ENCODE data around the gene EIF2D.
A peak's percentile ranks its signal among the peaks of the same experiment; 100 is the strongest.
"Not testable (repeated sequence)": the region's sequence is repeated elsewhere in the genome, so short reads cannot be mapped to it uniquely, and the experiment has no call there.

The EIF2D gene

GRCh38 chr1:206651014-206651413 lies 38.7 kb upstream of the EIF2D start:
- Histone ChIP-seq H3K4me3 (no peak overlapping the region), H3K9me3 (no peaks in the 10 kb centered on the region), H3K27me3 (ENCODE audit: low read depth) (no peaks in the 10 kb centered on the region), H3K36me3 (replicated peaks) (peaks cover 10% of the 10 kb centered on the region; the same call in 1 of the 2 replicates), H3K4me1 (no peaks in the 10 kb centered on the region)
- no peak for DNase-seq (ENCODE audit: low spot score in 2 of 2)
- in situ Hi-C loops (cut with MboI; ENCODE audit: low sequenced_read_pairs): no loop called here

- no peaks in the 10 kb centered on the region for H3K9me3 ChIP-seq
- no peak overlapping the region for H3K4me3 ChIP-seq
- H3K36me3 ChIP-seq (replicated peaks): peaks cover 10% of the 10 kb centered on the region; the same call in 1 of the 2 replicates
- H3K4me1 ChIP-seq: no peaks in the 10 kb centered on the region
- in situ Hi-C loops (cut with MboI; ENCODE audit: low sequenced_read_pairs): no loop called here
- H3K27me3 ChIP-seq (ENCODE audit: low read depth): no peaks in the 10 kb centered on the region
- no peak for DNase-seq (ENCODE audit: low spot score in 2 of 2)
Observed at GRCh38 chr1:206649261-206649921, 37.1 kb upstream of the EIF2D start.

GRCh38 chr1:206647224-206647623 lies 35.0 kb upstream of the EIF2D start:
- in situ Hi-C loops (cut with MboI; ENCODE audit: low sequenced_read_pairs): no loop called here
- Histone ChIP-seq H3K4me1 (no peaks in the 10 kb centered on the region), H3K27me3 (ENCODE audit: low read depth) (no peaks in the 10 kb centered on the region), H3K36me3 (replicated peaks) (peaks cover 10% of the 10 kb centered on the region; the same call in 1 of the 2 replicates), H3K9me3 (no peaks in the 10 kb centered on the region), H3K4me3 (no peak overlapping the region)
- no peak for DNase-seq (ENCODE audit: low spot score in 2 of 2)

GRCh38 chr1:206646504-206646903 lies 34.2 kb upstream of the EIF2D start:
- no peak for DNase-seq (ENCODE audit: low spot score in 2 of 2)
- no peak overlapping the region for H3K4me3 ChIP-seq
- peaks cover 10% of the 10 kb centered on the region; the same call in 1 of the 2 replicates for H3K36me3 ChIP-seq (replicated peaks)
- H3K4me1 ChIP-seq: no peaks in the 10 kb centered on the region
- in situ Hi-C loops (cut with MboI; ENCODE audit: low sequenced_read_pairs): no loop called here
- H3K27me3 ChIP-seq (ENCODE audit: low read depth): no peaks in the 10 kb centered on the region
- H3K9me3 ChIP-seq: no peaks in the 10 kb centered on the region

- no peak for DNase-seq (ENCODE audit: low spot score in 2 of 2)
- Histone ChIP-seq H3K4me1 (no peaks in the 10 kb centered on the region), H3K4me3 (no peak overlapping the region), H3K9me3 (no peaks in the 10 kb centered on the region), H3K36me3 (replicated peaks) (peaks cover 6% of the 10 kb centered on the region; the same call in 1 of the 2 replicates), H3K27me3 (ENCODE audit: low read depth) (no peaks in the 10 kb centered on the region)
- in situ Hi-C loops (cut with MboI; ENCODE audit: low sequenced_read_pairs): no loop called here
Observed at GRCh38 chr1:206643118-206643698, 30.9 kb upstream of the EIF2D start.

GRCh38 chr1:206642074-206642473 lies 29.8 kb upstream of the EIF2D start:
- H3K27me3 ChIP-seq (ENCODE audit: low read depth); DNase-seq (ENCODE audit: low spot score in 2 of 2); H3K36me3 ChIP-seq (replicated peaks); in situ Hi-C loops (cut with MboI; ENCODE audit: low sequenced_read_pairs); H3K4me3 ChIP-seq; H3K4me1 ChIP-seq; H3K9me3 ChIP-seq: not testable (repeated sequence)

- no peaks in the 10 kb centered on the region for H3K27me3 ChIP-seq (ENCODE audit: low read depth)
- H3K36me3 ChIP-seq (replicated peaks): no peaks in the 10 kb centered on the region; the same call in 1 of the 2 replicates
- H3K9me3 ChIP-seq: no peaks in the 10 kb centered on the region
- in situ Hi-C loops (cut with MboI; ENCODE audit: low sequenced_read_pairs): no loop called here
- H3K4me3 ChIP-seq: no peak overlapping the region
- DNase-seq (ENCODE audit: low spot score in 2 of 2): no peak
- peaks cover 17% of the 10 kb centered on the region for H3K4me1 ChIP-seq
Observed at GRCh38 chr1:206637605-206638004, 25.3 kb upstream of the EIF2D start.

- H3K9me3 ChIP-seq: no peaks in the 10 kb centered on the region
- no peak overlapping the region for H3K4me3 ChIP-seq
- no peaks in the 10 kb centered on the region for H3K27me3 ChIP-seq (ENCODE audit: low read depth)
- DNase-seq (ENCODE audit: low spot score in 2 of 2): no peak
- no peaks in the 10 kb centered on the region; the same call in 1 of the 2 replicates for H3K36me3 ChIP-seq (replicated peaks)
- H3K4me1 ChIP-seq: peaks cover 17% of the 10 kb centered on the region
- in situ Hi-C loops (cut with MboI; ENCODE audit: low sequenced_read_pairs): no loop called here
Observed at GRCh38 chr1:206636671-206637070, 24.4 kb upstream of the EIF2D start.

GRCh38 chr1:206635978-206636345 lies 23.7 kb upstream of the EIF2D start:
- in situ Hi-C loops (cut with MboI; ENCODE audit: low sequenced_read_pairs): no loop called here

GRCh38 chr1:206635080-206635977 lies 23.1 kb upstream of the EIF2D start, which contains the start of gene DYRK3:
Gene DYRK3, plus strand, starts transcription at chr1:206635536. Its CDS starts 168 bp downstream, at chr1:206635704.
- peak; percentile 89 to 96 for DNase-seq (ENCODE audit: low spot score in 2 of 2)
- no peaks in the 10 kb centered on the region for H3K27me3 ChIP-seq (ENCODE audit: low read depth)
- H3K36me3 ChIP-seq (replicated peaks): no peaks in the 10 kb centered on the region
- in situ Hi-C loops (cut with MboI; ENCODE audit: low sequenced_read_pairs): no loop called here
- H3K4me1 ChIP-seq: peaks cover 17% of the 10 kb centered on the region
- H3K4me3 ChIP-seq: peak within 1 kb of the TSS; percentile 81
- H3K9me3 ChIP-seq: no peaks in the 10 kb centered on the region

More at GRCh38 chr1:206635978-206636345, 23.7 kb upstream of the EIF2D start:
- DNase-seq (ENCODE audit: low spot score in 2 of 2): peak in 1 of 2 experiments; percentile 12
- H3K4me3 ChIP-seq: peak overlapping the region; percentile 81
- H3K36me3 ChIP-seq (replicated peaks): no peaks in the 10 kb centered on the region
- no peaks in the 10 kb centered on the region for H3K9me3 ChIP-seq
- H3K4me1 ChIP-seq: peaks cover 17% of the 10 kb centered on the region
- no peaks in the 10 kb centered on the region for H3K27me3 ChIP-seq (ENCODE audit: low read depth)

- Histone ChIP-seq H3K4me3 (peak overlapping the region; percentile 81), H3K4me1 (peaks cover 17% of the 10 kb centered on the region), H3K36me3 (replicated peaks) (no peaks in the 10 kb centered on the region), H3K9me3 (no peaks in the 10 kb centered on the region), H3K27me3 (ENCODE audit: low read depth) (peaks cover 3% of the 10 kb centered on the region)
- peak; percentile 66 to 94 for DNase-seq (ENCODE audit: low spot score in 2 of 2)
- in situ Hi-C loops (cut with MboI; ENCODE audit: low sequenced_read_pairs): no loop called here
Observed at GRCh38 chr1:206634365-206635079, 22.3 kb upstream of the EIF2D start.

GRCh38 chr1:206633708-206634121 lies 21.4 kb upstream of the EIF2D start:
- peaks cover 17% of the 10 kb centered on the region for H3K4me1 ChIP-seq
- no peak for DNase-seq (ENCODE audit: low spot score in 2 of 2)
- no peaks in the 10 kb centered on the region for H3K36me3 ChIP-seq (replicated peaks)
- in situ Hi-C loops (cut with MboI; ENCODE audit: low sequenced_read_pairs): no loop called here
- H3K9me3 ChIP-seq: no peaks in the 10 kb centered on the region
- H3K4me3 ChIP-seq: no peak overlapping the region
- H3K27me3 ChIP-seq (ENCODE audit: low read depth): peaks cover 11% of the 10 kb centered on the region

- no peaks in the 10 kb centered on the region for H3K9me3 ChIP-seq
- peaks cover 10% of the 10 kb centered on the region for H3K4me1 ChIP-seq
- H3K36me3 ChIP-seq (replicated peaks): no peaks in the 10 kb centered on the region
- in situ Hi-C loops (cut with MboI; ENCODE audit: low sequenced_read_pairs): no loop called here
- DNase-seq (ENCODE audit: low spot score in 2 of 2): peak; percentile 79 to 80
- peaks cover 20% of the 10 kb centered on the region for H3K27me3 ChIP-seq (ENCODE audit: low read depth)
- no peak overlapping the region for H3K4me3 ChIP-seq
Observed at GRCh38 chr1:206631085-206631509, 18.8 kb upstream of the EIF2D start.
